Neuron (in vitro differentiated cells): Measurements from ENCODE around the gene PHF11.
"Not testable (repeated sequence)": the region's sequence is repeated elsewhere in the genome, so short reads cannot be mapped to it uniquely, and the experiment has no call there.

Experiments
- H2AFZ ChIP-seq: one replicate; pipeline ENCODE4 v1.6.1; 2013; ENCODE audit warnings: low read depth, mild to moderate bottlenecking, inconsistent platforms, low read length, moderate library complexity
- H3K27me3 ChIP-seq: one replicate; pipeline ENCODE4 v1.6.1; 2013; ENCODE audit warnings: low read length; ENCODE audit not compliant: insufficient read depth
- H3K36me3 ChIP-seq: one replicate; pipeline ENCODE4 v1.6.1; 2013; ENCODE audit warnings: low read length; ENCODE audit not compliant: insufficient read depth
- H3K4me1 ChIP-seq: one replicate; pipeline ENCODE4 v1.6.1; 2013; ENCODE audit warnings: low read length; ENCODE audit not compliant: insufficient read depth
- H3K4me3 ChIP-seq: 2 replicates; pipeline ENCODE4 v1.5.1; 2013; ENCODE audit warnings: mild to moderate bottlenecking, low read length, moderate library complexity
- H3K9me3 ChIP-seq: one replicate; pipeline ENCODE4 v1.6.1; 2013; ENCODE audit warnings: low read length

PHF11 gene

DNA sequence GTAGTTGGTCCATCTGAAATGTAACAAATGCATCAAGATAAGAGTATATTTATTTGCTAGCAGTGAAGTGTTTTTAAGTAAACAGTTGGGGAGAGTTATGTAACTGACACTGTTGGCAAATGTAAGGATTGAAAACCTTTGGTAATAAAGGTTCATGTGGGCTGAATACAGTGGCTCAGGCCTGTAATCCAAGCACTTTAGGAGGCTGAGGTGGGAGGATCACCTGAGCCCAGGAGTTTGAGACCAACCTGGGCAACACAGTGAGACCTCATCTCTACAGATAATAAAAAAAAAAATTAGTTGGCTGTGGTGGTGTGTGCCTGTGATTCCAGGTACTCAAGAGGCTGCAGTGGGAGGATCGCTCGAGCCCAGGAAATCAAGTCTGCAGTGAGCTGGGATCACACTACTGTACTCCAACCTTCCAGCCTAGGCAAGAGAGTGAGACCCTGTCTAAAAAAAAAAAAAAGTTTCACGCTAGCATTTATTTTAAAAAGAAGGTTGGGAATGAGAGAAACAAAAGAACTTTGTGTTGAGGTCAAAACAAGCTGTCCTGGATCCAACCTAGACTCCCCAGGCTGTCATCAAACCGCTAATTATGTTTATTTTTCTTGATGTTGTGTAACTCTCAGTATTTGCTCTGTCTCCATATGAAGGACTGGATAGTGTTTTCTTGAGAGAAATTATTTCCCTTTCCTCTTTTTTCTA, 31.0 kb upstream of the PHF11 start:
- Histone ChIP-seq H3K4me1 (no peaks in the 10 kb centered on the region), H2AFZ (no peak overlapping the region)

DNA sequence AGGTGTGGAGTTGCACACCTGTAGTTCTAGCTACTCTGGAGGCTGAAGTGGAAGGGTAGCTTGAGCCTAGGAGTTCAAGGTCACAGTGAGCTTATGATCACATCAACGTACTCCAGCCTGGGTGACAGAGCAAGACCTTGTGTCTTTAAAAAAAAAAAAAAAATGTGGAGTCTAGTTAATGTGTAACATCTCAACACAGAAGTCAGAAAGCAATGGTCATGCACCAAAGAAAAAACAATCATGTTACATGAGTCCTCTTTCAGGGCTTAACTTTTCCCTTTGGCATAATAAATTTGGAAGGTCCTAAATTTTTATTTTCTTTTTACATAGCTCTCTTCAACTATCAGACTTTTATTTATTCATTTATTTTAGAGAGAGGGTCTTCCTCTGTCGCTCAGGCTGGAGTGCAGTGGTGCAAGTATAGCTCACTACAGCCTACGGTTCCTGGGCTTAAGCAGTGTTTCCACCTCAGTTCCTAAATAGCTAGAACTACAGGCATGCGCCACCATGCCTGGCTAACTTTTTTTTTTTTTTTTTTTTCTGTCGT, 29.4 kb upstream of the PHF11 start:
- peaks cover 12% of the 10 kb centered on the region for H3K9me3 ChIP-seq
- H3K4me1 ChIP-seq, result no peaks in the 10 kb centered on the region
- no peaks in the 10 kb centered on the region for H3K27me3 ChIP-seq
- H2AFZ ChIP-seq, result no peak overlapping the region
- no peak overlapping the region for H3K4me3 ChIP-seq
- peaks cover 20% of the 10 kb centered on the region for H3K36me3 ChIP-seq

More for the DNA sequence above, 31.0 kb upstream of the PHF11 start:
- no peak overlapping the region for H3K4me3 ChIP-seq
- no peaks in the 10 kb centered on the region for H3K27me3 ChIP-seq
- H3K9me3 ChIP-seq, result peaks cover 12% of the 10 kb centered on the region
- peaks cover 22% of the 10 kb centered on the region for H3K36me3 ChIP-seq

DNA sequence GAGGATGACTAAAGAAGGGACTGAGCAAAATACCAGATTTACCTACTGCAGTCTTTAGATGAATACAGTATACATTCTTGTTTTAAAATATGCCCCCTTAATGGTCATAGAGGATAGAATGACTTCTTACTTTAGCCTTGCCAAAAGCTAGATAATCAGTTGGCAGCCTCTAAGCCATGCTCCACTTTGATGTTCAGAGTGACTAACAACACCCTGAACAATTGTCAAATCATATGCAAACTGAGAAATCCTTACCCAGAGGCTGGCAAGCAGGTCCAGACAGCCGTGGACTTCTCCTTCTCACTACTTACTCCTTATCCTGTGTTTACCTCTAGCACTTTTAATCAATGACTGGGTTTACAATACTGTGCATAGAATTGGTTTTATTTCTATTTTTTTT, 23.6 kb upstream of the PHF11 start:
- H3K36me3 ChIP-seq, result peaks cover 18% of the 10 kb centered on the region
- no peaks in the 10 kb centered on the region for H3K27me3 ChIP-seq
- no peak overlapping the region for H2AFZ ChIP-seq
- no peaks in the 10 kb centered on the region for H3K9me3 ChIP-seq
- no peak overlapping the region for H3K4me3 ChIP-seq
- H3K4me1 ChIP-seq, result no peaks in the 10 kb centered on the region

- H2AFZ ChIP-seq, result no peak overlapping the region
- no peaks in the 10 kb centered on the region for H3K9me3 ChIP-seq
- no peaks in the 10 kb centered on the region for H3K4me1 ChIP-seq
- peaks cover 38% of the 10 kb centered on the region for H3K36me3 ChIP-seq
- H3K4me3 ChIP-seq, result no peak overlapping the region
- H3K27me3 ChIP-seq, result no peaks in the 10 kb centered on the region
Measured at GRCh38 chr13:49476529-49476928, 19.2 kb upstream of the PHF11 start.

- H3K27me3 ChIP-seq, result no peaks in the 10 kb centered on the region
- H3K36me3 ChIP-seq, result peaks cover 34% of the 10 kb centered on the region
- H3K9me3 ChIP-seq, result no peaks in the 10 kb centered on the region
- H2AFZ ChIP-seq, result no peak overlapping the region
- no peaks in the 10 kb centered on the region for H3K4me1 ChIP-seq
- no peak overlapping the region for H3K4me3 ChIP-seq
Measured at GRCh38 chr13:49481788-49482187, 14.0 kb upstream of the PHF11 start.

GRCh38 chr13:49488563-49488962, 7.2 kb upstream of the PHF11 start:
- Histone ChIP-seq H3K36me3 (peaks cover 6% of the 10 kb centered on the region), H3K27me3 (no peaks in the 10 kb centered on the region), H3K4me1 (no peaks in the 10 kb centered on the region), H2AFZ (no peak overlapping the region), H3K9me3 (no peaks in the 10 kb centered on the region), H3K4me3 (no peak overlapping the region)

DNA sequence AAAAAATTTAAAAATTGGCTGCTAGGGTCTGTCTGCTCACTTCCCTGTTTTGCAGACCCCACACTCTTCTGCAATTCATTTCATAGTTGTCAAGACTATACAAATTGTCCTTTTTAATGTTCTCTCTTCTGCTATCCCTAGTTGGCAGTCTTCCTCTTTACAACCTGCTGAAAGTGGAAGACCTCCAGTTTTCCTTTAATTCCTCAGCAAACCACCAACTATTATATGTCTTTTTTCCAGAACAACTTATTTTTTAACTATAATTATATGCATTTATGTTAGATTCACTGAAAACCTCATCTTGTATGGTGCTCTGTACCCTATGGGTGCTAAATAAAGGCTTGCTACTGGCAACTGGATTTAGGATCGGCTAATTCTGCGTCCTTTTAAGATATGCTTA, 1.1 kb upstream of the PHF11 start:
- Histone ChIP-seq H3K9me3 (peaks cover 5% of the 10 kb centered on the region), H3K27me3 (no peaks in the 10 kb centered on the region), H2AFZ (no peak overlapping the region), H3K4me3 (no peak overlapping the region), H3K4me1 (no peaks in the 10 kb centered on the region), H3K36me3 (no peaks in the 10 kb centered on the region)

DNA sequence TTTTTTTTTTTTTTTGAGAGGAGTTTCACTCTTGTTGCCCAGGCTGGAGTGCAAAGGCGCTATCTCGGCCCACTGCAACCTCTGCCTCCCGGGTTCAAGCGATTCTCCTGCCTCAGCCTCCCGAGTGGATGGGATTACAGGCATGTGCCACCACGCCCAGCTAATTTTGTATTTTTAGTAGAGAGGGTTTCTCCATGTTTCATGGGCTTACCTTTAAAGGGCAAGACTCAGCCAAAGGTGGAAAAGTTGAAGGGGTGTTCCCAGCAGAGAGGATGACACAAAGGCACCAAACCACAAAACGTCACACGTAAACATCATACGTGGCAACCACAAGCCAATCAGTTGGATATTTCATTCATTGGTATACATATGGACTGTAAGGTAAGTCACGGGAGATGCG, 1.1 kb downstream of the PHF11 start:
- H2AFZ ChIP-seq, H3K4me1 ChIP-seq, H3K36me3 ChIP-seq, H3K9me3 ChIP-seq, H3K4me3 ChIP-seq, H3K27me3 ChIP-seq: not testable (repeated sequence)

DNA sequence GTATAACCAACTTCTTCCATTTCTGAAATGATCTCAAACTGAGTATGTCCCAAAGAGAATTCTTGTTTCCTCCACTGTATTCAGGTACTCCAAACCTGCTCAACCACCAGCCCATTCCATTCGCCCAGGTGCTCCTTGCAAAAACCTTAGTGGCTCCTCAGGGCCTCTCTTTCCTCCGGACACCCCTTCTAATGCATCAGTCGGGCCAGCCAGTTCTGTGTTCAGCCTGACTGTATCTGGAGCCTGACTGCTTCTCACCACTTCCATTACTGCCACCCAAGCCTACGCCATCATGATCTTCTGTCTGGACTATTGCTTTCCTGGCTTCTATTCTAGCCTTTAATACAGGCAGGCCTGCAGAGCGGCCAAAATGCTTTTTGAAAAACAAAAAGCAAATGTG, 1.5 kb downstream of the PHF11 start:
- Histone ChIP-seq H3K27me3 (no peaks in the 10 kb centered on the region), H3K9me3 (peaks cover 5% of the 10 kb centered on the region), H2AFZ (no peak overlapping the region), H3K4me3 (no peak overlapping the region), H3K36me3 (no peaks in the 10 kb centered on the region), H3K4me1 (no peaks in the 10 kb centered on the region)

DNA sequence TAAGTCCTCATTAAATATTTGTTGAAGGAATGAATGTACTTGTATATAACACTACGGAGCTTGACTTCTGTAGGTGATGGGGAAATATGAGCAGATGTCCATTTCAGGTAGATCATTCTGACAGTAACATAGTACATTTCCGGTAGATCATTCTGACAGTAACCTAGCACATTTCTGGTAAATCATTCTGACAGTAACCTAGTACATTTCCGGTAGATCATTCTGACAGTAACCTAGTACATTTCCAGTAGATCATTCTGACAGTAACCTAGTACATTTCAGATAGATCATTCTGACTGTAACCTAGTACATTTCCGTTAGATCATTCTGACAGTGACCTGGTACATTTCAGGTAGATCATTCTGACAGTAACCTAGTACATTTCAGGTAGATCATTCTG, 2.5 kb downstream of the PHF11 start:
- Histone ChIP-seq H3K4me1 (no peaks in the 10 kb centered on the region), H3K9me3 (peaks cover 5% of the 10 kb centered on the region), H3K4me3 (no peak overlapping the region), H3K27me3 (no peaks in the 10 kb centered on the region), H2AFZ (no peak overlapping the region), H3K36me3 (no peaks in the 10 kb centered on the region)

DNA sequence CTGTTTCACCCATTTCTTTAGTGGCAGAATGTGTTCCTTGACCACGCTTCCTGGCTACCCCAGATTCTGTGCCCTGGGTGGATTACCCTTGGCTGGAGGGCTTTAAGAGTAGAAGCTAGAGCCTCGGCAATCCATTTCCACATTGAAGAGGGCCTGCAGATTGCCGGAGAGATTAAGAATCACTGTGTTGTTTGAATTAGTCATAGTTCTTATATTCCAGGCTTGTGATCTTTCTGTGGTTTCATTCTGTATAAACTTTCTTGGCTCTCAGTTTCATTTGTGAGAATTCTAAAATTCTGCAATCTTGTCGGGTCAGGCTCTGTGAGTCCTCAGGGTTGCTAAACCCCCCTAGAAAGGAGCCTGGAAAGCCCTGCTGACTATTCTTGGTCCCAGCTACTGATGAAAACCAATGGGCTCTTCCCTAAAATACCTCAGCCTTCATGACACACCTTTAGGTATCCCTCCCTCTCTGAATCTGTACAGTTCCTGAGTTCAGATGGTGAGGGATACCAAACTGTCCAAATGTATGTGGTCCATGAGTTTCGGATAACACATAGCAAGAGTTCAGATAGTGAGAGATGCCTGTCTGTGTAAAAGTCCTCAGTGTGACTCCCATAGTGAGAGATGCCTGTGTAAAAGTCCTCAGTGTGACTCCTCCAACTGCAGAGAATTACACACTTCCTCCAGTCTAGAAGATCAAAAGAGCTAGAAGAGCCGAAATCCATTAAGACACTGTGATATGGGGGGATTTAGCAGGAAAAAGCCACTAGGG, 4.3 kb downstream of the PHF11 start:
- Histone ChIP-seq H3K9me3 (peaks cover 6% of the 10 kb centered on the region), H3K4me1 (no peaks in the 10 kb centered on the region), H3K4me3 (no peak overlapping the region), H2AFZ (no peak overlapping the region), H3K27me3 (no peaks in the 10 kb centered on the region), H3K36me3 (no peaks in the 10 kb centered on the region)

- Histone ChIP-seq H3K36me3 (no peaks in the 10 kb centered on the region), H2AFZ (no peak overlapping the region), H3K4me3 (no peak overlapping the region), H3K27me3 (no peaks in the 10 kb centered on the region), H3K9me3 (peaks cover 1% of the 10 kb centered on the region), H3K4me1 (no peaks in the 10 kb centered on the region)
Measured at GRCh38 chr13:49502954-49503353, 7.2 kb downstream of the PHF11 start.

DNA sequence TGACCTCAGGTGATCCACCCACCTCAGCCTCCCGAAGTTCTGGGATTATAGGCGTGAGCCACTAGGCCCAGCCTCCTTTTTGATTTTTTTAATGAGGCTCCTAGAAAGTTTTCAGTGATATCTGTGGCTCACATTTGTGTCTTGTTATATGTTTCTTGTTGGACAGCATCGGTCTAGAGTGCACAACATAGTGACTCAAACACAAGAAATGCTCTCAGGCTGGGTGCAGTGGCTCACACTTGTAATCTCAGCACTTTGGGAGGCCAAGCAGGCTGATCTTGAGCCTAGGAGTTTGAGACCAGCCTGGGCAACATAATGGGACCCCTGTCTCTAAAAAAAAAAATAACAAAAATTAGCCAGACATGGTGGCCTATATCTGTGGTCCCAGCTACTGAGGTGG, 8.2 kb downstream of the PHF11 start:
- Histone ChIP-seq H3K27me3 (no peaks in the 10 kb centered on the region), H3K4me1 (no peaks in the 10 kb centered on the region), H3K4me3 (no peak overlapping the region), H3K36me3 (no peaks in the 10 kb centered on the region), H3K9me3 (peaks cover 1% of the 10 kb centered on the region), H2AFZ (no peak overlapping the region)
